GM23338 (cell line): Measurements from ENCODE around the gene SLC7A5. TPM values are rescaled to one million over a fixed set of nuclear protein-coding genes. Genes with fewer than 3 reads are reported as not detected.

Source experiments
- ATAC-seq: fragments of 200-7000 bp; cut with Tn5 transposase; 3 replicates; pipeline ENCODE4 v1.9.1; 2020
- DNase-seq: peaks from one replicate; pipeline ENCODE4 v3.0.0-alpha.2; 2015; ENCODE audit warnings: low spot score
- H2AFZ ChIP-seq: fragments of 200-600 bp; sonication (generic); 2 replicates; pipeline ENCODE4 v1.8.0; 2016; ENCODE audit warnings: antibody characterized with exemption, mild to moderate bottlenecking, moderate library complexity
- H3F3A ChIP-seq: fragments of 200-600 bp; sonication (generic); replicated peaks from 2 replicates; pipeline ENCODE4 v1.8.0; 2017; ENCODE audit warnings: antibody characterized with exemption, mixed run types, low read depth
- H3K27ac ChIP-seq: fragments of 200-600 bp; sonication (generic); 2 replicates; pipeline ENCODE4 v1.6.1; 2016; ENCODE audit warnings: low read depth
- H3K27me3 ChIP-seq: fragments of 200-600 bp; sonication (generic); 2 replicates; pipeline ENCODE4 v1.8.0; 2016; ENCODE audit warnings: mild to moderate bottlenecking, mixed run types, moderate library complexity; ENCODE audit not compliant: insufficient read depth
- H3K36me3 ChIP-seq: fragments of 200-600 bp; sonication (generic); 2 replicates; pipeline ENCODE4 v1.8.0; 2016; ENCODE audit warnings: mild to moderate bottlenecking; ENCODE audit not compliant: insufficient read depth
- H3K4me1 ChIP-seq: fragments of 200-600 bp; sonication (generic); 2 replicates; pipeline ENCODE4 v1.8.0; 2016; ENCODE audit warnings: mild to moderate bottlenecking, moderate library complexity; ENCODE audit not compliant: insufficient read depth
- H3K4me2 ChIP-seq: fragments of 200-600 bp; sonication (generic); 2 replicates; pipeline ENCODE4 v1.7.1; 2017; ENCODE audit warnings: mixed run types
- H3K4me3 ChIP-seq: fragments of 200-600 bp; sonication (generic); 2 replicates; pipeline ENCODE4 v1.6.1; 2016; ENCODE audit warnings: mixed run types
- H3K79me2 ChIP-seq: fragments of 200-600 bp; sonication (generic); replicated peaks from 2 replicates; pipeline ENCODE4 v1.8.0; 2017; ENCODE audit warnings: mild to moderate bottlenecking; ENCODE audit not compliant: insufficient read depth
- H3K9me2 ChIP-seq: fragments of 200-600 bp; sonication (generic); 2 replicates; pipeline ENCODE4 v1.8.0; 2017; ENCODE audit not compliant: insufficient read depth
- H4K20me1 ChIP-seq: fragments of 200-600 bp; sonication (generic); replicated peaks from 2 replicates; pipeline ENCODE4 v1.8.0; 2017; ENCODE audit warnings: mild to moderate bottlenecking; ENCODE audit not compliant: insufficient read depth
- H3K27ac Mint-ChIP-seq: 2 replicates; pipeline ENCODE4 v1.8.0; 2020; ENCODE audit warnings: inconsistent platforms, mild to moderate bottlenecking, moderate library complexity, mixed read lengths
- H3K27me3 Mint-ChIP-seq: 3 replicates; pipeline ENCODE4 v1.8.0; 2022; ENCODE audit warnings: low read depth, mild to moderate bottlenecking, moderate library complexity, mixed read lengths, inconsistent platforms; ENCODE audit not compliant: insufficient read depth, poor library complexity
- H3K36me3 Mint-ChIP-seq: 3 replicates; pipeline ENCODE4 v1.8.0; 2021; ENCODE audit warnings: low read depth, mild to moderate bottlenecking, inconsistent platforms, moderate library complexity, mixed read lengths
- H3K4me1 Mint-ChIP-seq: 3 replicates; pipeline ENCODE4 v1.8.0; 2020; ENCODE audit warnings: mild to moderate bottlenecking, inconsistent platforms, mixed read lengths
- H3K4me3 Mint-ChIP-seq: 3 replicates; pipeline ENCODE4 v1.8.0; 2021; ENCODE audit warnings: moderate library complexity, mild to moderate bottlenecking, inconsistent platforms, mixed read lengths
- H3K9me3 Mint-ChIP-seq: 3 replicates; pipeline ENCODE4 v1.8.0; 2020; ENCODE audit warnings: moderate library complexity, mild to moderate bottlenecking, inconsistent platforms, mixed read lengths
- EZH2 ChIP-seq: fragments of 200-600 bp; sonication (generic); IDR thresholded peaks from one replicate; pipeline ENCODE4 v1.8.0; 2017; ENCODE audit warnings: antibody characterized with exemption, mild to moderate bottlenecking, low read depth; ENCODE audit not compliant: unreplicated experiment
- EZH2phosphoT487 ChIP-seq: fragments of 200-600 bp; sonication (generic); IDR thresholded peaks from one replicate; pipeline ENCODE4 v1.8.1; 2018; ENCODE audit warnings: antibody characterized with exemption; ENCODE audit not compliant: unreplicated experiment
- JUNB ChIP-seq: IDR thresholded peaks from one replicate; pipeline ENCODE4 v1.6.1; 2016; ENCODE audit warnings: antibody characterized with exemption; ENCODE audit not compliant: unreplicated experiment
- NANOG ChIP-seq: IDR thresholded peaks from 2 replicates; pipeline ENCODE4 v1.6.1; 2016; ENCODE audit warnings: antibody characterized with exemption, borderline replicate concordance
- POLR2AphosphoS5 ChIP-seq: IDR thresholded peaks from 2 replicates; pipeline ENCODE4 v1.6.1; 2016; ENCODE audit warnings: antibody characterized with exemption, low read depth
- STAT1 ChIP-seq: IDR thresholded peaks from one replicate; pipeline ENCODE4 v1.6.1; 2016; ENCODE audit warnings: antibody characterized with exemption; ENCODE audit not compliant: unreplicated experiment
- ZNF114 ChIP-seq: fragments of 250-450 bp; sonication (Bioruptor Pico); IDR thresholded peaks from 2 replicates; pipeline ENCODE4 v1.5.0; 2020; ENCODE audit warnings: mild to moderate bottlenecking, moderate library complexity
- ZNF331 ChIP-seq: fragments of 250-450 bp; sonication (Bioruptor Pico); IDR thresholded peaks from 2 replicates; pipeline ENCODE4 v1.5.0; 2020; ENCODE audit warnings: low read depth, mild to moderate bottlenecking, moderate library complexity
- polyA plus RNA-seq: library from polyadenylated mRNA; unstranded; fragments of >200 nt; fragmentation: Nextera tagmentation; extraction: Ambion mirVana; gene quantifications from 2 replicates; pipeline ENCODE4 v1.2.1, GENCODE V29; 2016
- total RNA-seq: library from RNA; depleted of rRNA; stranded (reverse); fragments of >200 nt; shearing (Covaris generic); gene quantifications from 2 replicates; pipeline ENCODE4 v1.2.3, GENCODE V29; 2014
- TF ChIP-seq, protein P1 (sequence below): IDR thresholded peaks from one replicate; pipeline ENCODE4 v1.6.1; 2018; ENCODE audit warnings: antibody characterized with exemption; ENCODE audit not compliant: unreplicated experiment
- TF ChIP-seq, protein P2 (sequence below): IDR thresholded peaks from 2 replicates; pipeline ENCODE4 v1.6.1; 2016; ENCODE audit warnings: antibody characterized with exemption
- TF ChIP-seq, protein P3 (sequence below), 2 experiments: fragments of 200-600 bp in 1 of 2; sonication (generic) in 1 of 2; conservative IDR thresholded peaks; 2 replicates each; pipeline versions ENCODE4 v1.5.1 to v1.6.1; 2016 to 2017; ENCODE audit warnings: antibody characterized with exemption in 2 of 2, low read depth in 2 of 2, mild to moderate bottlenecking in 2 of 2, moderate library complexity in 1 of 2

Gene SLC7A5
- total and polyA plus RNA-seq, 2 experiments from 2014 or later = 107 to 386 TPM

DNA sequence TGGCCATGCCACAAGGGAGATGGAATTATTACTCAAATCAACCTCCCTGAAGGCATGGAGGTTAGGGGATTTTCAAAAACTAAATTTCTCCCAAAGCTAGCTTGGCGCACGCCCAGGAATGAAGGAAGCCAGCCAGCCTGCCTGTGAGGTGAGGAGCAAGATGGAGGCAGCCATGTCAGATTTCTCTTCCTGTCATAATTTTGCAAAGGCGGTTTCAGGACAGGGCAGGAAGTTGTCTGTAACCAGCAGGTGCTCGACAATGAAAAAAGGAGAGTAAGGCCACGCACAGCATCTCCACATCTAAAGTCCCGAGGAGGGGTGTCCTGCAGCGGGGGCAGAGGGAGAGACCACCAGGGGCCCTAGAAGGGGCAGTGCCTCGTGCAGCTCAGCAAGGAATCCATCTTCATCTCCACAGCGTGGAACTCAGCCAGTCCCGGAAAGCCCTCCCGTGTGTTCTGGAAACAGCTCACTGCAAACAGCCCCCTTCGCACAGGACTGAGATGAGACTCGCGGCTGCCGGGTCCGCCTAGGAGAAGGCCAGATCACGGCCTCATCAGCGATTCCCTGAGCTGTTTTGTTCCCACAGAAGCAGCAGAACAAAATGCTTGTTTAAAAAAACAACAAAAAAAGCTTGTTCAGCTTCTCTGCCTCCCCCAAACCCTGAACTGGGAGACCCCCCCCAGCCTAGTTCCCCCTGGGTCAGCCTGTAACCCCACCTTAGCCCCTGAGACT, 47.8 kb downstream of the SLC7A5 start:
- H3K36me3 Mint-ChIP-seq = peaks cover 22% of the 10 kb centered on the region
- Histone ChIP-seq H3K4me3 (no peak overlapping the region), H3K9me2 (no peaks in the 10 kb centered on the region), H3K4me1 (peaks cover 61% of the 10 kb centered on the region), H4K20me1 (no peaks in the 10 kb centered on the region), H3K27me3 (no peaks in the 10 kb centered on the region), H3F3A (0 out of 2 replicates have a peak, but pooled peaks cover 6% of the 10 kb centered on the region), H3K4me2 (peak overlapping the region; percentile 57; the same call in 1 of the 2 replicates), H3K36me3 (peaks cover 9% of the 10 kb centered on the region), H3K79me2 (no peaks in the 10 kb centered on the region), H2AFZ (peak overlapping the region; percentile 83), H3K27ac (0 out of 2 replicates have a peak overlapping the region, but pooled peaks have one; percentile 36)
- DNase-seq = no peak
- peak overlapping the region; percentile 27; the same call in 1 of the 2 replicates for H3K27ac Mint-ChIP-seq
- ATAC-seq = no peak
- TF ChIP-seq STAT1 (no peak), EZH2phosphoT487 (no peak), ZNF114 (CRISPR knock-in tag) (no peak), POLR2AphosphoS5 (no peak), JUNB (no peak), NANOG (no peak), ZNF331 (CRISPR knock-in tag) (no peak), EZH2 (no peak)
- TF ChIP-seq, protein P1, sequence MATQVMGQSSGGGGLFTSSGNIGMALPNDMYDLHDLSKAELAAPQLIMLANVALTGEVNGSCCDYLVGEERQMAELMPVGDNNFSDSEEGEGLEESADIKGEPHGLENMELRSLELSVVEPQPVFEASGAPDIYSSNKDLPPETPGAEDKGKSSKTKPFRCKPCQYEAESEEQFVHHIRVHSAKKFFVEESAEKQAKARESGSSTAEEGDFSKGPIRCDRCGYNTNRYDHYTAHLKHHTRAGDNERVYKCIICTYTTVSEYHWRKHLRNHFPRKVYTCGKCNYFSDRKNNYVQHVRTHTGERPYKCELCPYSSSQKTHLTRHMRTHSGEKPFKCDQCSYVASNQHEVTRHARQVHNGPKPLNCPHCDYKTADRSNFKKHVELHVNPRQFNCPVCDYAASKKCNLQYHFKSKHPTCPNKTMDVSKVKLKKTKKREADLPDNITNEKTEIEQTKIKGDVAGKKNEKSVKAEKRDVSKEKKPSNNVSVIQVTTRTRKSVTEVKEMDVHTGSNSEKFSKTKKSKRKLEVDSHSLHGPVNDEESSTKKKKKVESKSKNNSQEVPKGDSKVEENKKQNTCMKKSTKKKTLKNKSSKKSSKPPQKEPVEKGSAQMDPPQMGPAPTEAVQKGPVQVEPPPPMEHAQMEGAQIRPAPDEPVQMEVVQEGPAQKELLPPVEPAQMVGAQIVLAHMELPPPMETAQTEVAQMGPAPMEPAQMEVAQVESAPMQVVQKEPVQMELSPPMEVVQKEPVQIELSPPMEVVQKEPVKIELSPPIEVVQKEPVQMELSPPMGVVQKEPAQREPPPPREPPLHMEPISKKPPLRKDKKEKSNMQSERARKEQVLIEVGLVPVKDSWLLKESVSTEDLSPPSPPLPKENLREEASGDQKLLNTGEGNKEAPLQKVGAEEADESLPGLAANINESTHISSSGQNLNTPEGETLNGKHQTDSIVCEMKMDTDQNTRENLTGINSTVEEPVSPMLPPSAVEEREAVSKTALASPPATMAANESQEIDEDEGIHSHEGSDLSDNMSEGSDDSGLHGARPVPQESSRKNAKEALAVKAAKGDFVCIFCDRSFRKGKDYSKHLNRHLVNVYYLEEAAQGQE = no peak
- TF ChIP-seq, protein P2, sequence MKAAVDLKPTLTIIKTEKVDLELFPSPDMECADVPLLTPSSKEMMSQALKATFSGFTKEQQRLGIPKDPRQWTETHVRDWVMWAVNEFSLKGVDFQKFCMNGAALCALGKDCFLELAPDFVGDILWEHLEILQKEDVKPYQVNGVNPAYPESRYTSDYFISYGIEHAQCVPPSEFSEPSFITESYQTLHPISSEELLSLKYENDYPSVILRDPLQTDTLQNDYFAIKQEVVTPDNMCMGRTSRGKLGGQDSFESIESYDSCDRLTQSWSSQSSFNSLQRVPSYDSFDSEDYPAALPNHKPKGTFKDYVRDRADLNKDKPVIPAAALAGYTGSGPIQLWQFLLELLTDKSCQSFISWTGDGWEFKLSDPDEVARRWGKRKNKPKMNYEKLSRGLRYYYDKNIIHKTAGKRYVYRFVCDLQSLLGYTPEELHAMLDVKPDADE = no peak
- TF ChIP-seq, protein P3, sequence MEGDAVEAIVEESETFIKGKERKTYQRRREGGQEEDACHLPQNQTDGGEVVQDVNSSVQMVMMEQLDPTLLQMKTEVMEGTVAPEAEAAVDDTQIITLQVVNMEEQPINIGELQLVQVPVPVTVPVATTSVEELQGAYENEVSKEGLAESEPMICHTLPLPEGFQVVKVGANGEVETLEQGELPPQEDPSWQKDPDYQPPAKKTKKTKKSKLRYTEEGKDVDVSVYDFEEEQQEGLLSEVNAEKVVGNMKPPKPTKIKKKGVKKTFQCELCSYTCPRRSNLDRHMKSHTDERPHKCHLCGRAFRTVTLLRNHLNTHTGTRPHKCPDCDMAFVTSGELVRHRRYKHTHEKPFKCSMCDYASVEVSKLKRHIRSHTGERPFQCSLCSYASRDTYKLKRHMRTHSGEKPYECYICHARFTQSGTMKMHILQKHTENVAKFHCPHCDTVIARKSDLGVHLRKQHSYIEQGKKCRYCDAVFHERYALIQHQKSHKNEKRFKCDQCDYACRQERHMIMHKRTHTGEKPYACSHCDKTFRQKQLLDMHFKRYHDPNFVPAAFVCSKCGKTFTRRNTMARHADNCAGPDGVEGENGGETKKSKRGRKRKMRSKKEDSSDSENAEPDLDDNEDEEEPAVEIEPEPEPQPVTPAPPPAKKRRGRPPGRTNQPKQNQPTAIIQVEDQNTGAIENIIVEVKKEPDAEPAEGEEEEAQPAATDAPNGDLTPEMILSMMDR (conservative IDR thresholded peaks at IDR 0.05; ENCODE audit: low read depth in 2 of 2) = no peak
- peaks cover 25% of the 10 kb centered on the region for H3K9me3 Mint-ChIP-seq
- no peak overlapping the region for H3K4me3 Mint-ChIP-seq
- H3K4me1 Mint-ChIP-seq = peaks cover 56% of the 10 kb centered on the region
- H3K27me3 Mint-ChIP-seq = peaks cover 29% of the 10 kb centered on the region
